Esophagus squamous epithelium (tissue), 5 donors: ENCODE measurements around the gene ACACA. TPM values are rescaled to one million over a fixed set of nuclear protein-coding genes. Genes with fewer than 3 reads are reported as not detected.
A peak's percentile ranks its signal among the peaks of the same experiment; 100 is the strongest.

Experiments used
- DNase-seq: peaks from one replicate; lab custom pipeline; 2025; lab: John Stamatoyannopoulos, UW
- H3K27ac ChIP-seq, 4 donors: fragments of 200-600 bp; sonication (generic); one replicate each; pipeline ENCODE4 v1.5.1; 2016 to 2019; ENCODE audit warnings: mild to moderate bottlenecking in 1 of 4
- H3K27me3 ChIP-seq, 4 donors: fragments of 200-600 bp; sonication (generic); 1 replicate in 3 of 4; 2 replicates in 1 of 4; pipeline versions ENCODE4 v1.5.1 to v1.6.0; 2017 to 2021; ENCODE audit warnings: antibody characterized with exemption in 1 of 4
- H3K36me3 ChIP-seq, 3 donors: fragments of 200-600 bp; sonication (generic); one replicate each; pipeline ENCODE4 v1.5.1; 2016 to 2019
- H3K4me1 ChIP-seq, 3 donors: fragments of 200-600 bp; sonication (generic); one replicate each; pipeline ENCODE4 v1.5.1; 2017 to 2019
- H3K4me3 ChIP-seq, 4 donors: fragments of 200-600 bp; sonication (generic); 1 replicate in 3 of 4; 2 replicates in 1 of 4; pipeline ENCODE4 v1.5.1; 2016 to 2019; ENCODE audit warnings: mild to moderate bottlenecking in 2 of 4, moderate library complexity in 1 of 4
- H3K9me3 ChIP-seq, 3 donors: fragments of 200-600 bp; sonication (generic); one replicate each; pipeline ENCODE4 v1.5.1; 2016 to 2019
- CTCF ChIP-seq, 6 experiments: fragments of 450-650 bp in 4 of 6; fragments of 200-600 bp in 2 of 6; sonication (generic) in 2 of 6; IDR thresholded peaks; one replicate each; pipeline ENCODE4 v1.5.1; 2016 to 2019; ENCODE audit warnings: antibody characterized with exemption in 6 of 6, mild to moderate bottlenecking in 4 of 6, moderate library complexity in 4 of 6
- POLR2A ChIP-seq, 4 donors: fragments of 450-650 bp; IDR thresholded peaks; one replicate each; pipeline ENCODE4 v1.6.1; 2017; ENCODE audit warnings: antibody characterized with exemption in 4 of 4, mild to moderate bottlenecking in 4 of 4, moderate library complexity in 3 of 4
- WGBS, 2 donors: methylation state at CpG; one replicate each; pipeline ENCODE4 v1.1.5; 2018; 5-methylcytosine and 5-hydroxymethylcytosine counted together
- intact Hi-C: fragments of 100-400 bp; cut with DNase I; formaldehyde crosslinking; loops from one replicate; pipeline ENCODE4 v1.15.0; 2022
- total RNA-seq, 4 donors: library from RNA; depleted of rRNA; stranded (reverse); fragments of >200 nt; gene quantifications; one replicate each; pipeline ENCODE4 v1.1.0, GENCODE V29; 2016
- donor health status: DM: yes; HTN: yes; CAD: no.

The ACACA gene
- total RNA-seq, 4 donors from 2014 or later, result 34.5 to 81.0 (median 55.8) TPM

GRCh38 chr17:37440424-37440823, 33.8 kb upstream of the ACACA start:
- 91 to 94% methylated on average over 2 of the region's 2 CpGs for WGBS, 2 donors
- intact Hi-C loops, result no loop called here
- no peak for TF ChIP-seq POLR2A (IDR thresholded peaks at IDR 0.05)
- no peak for TF ChIP-seq CTCF (IDR thresholded peaks at IDR 0.05)
- Histone ChIP-seq H3K27me3 (no peaks in the 10 kb centered on the region), H3K4me1 (peaks cover 0 to 4% (median 0%) of the 10 kb centered on the region in 3 donors), H3K36me3 (peaks cover 6 to 94% (median 21%) of the 10 kb centered on the region in 3 donors), H3K9me3 (no peaks in the 10 kb centered on the region), H3K4me3 (no peak overlapping the region), H3K27ac (no peak overlapping the region)
- DNase-seq, result no peak

- no peaks in the 10 kb centered on the region for H3K27me3 ChIP-seq
- H3K9me3 ChIP-seq, result no peaks in the 10 kb centered on the region
- H3K4me3 ChIP-seq, result no peak overlapping the region
- H3K4me1 ChIP-seq, result no peaks in the 10 kb centered on the region
- TF ChIP-seq CTCF (IDR thresholded peaks at IDR 0.05) (peak in 1 of 6 experiments; percentile 19), POLR2A (IDR thresholded peaks at IDR 0.05) (no peak)
- no peak for DNase-seq
- peaks cover 6 to 89% (median 21%) of the 10 kb centered on the region in 3 donors for H3K36me3 ChIP-seq
- 69 to 76% methylated on average over 4 of the region's 4 CpGs for WGBS, 2 donors
- intact Hi-C loops, result no loop called here
- H3K27ac ChIP-seq, result no peak overlapping the region
These were observed 31.5 kb upstream of the ACACA start for GRCh38 chr17:37438141-37438540.

- no peak for DNase-seq
- whole genome bisulfite sequencing, 2 donors, result 84 to 90% methylated on average over 2 of the region's 2 CpGs
- Histone ChIP-seq H3K9me3 (no peaks in the 10 kb centered on the region), H3K27ac (no peak overlapping the region), H3K4me3 (no peak overlapping the region), H3K4me1 (peaks cover 0 to 25% (median 0%) of the 10 kb centered on the region in 3 donors), H3K27me3 (no peaks in the 10 kb centered on the region), H3K36me3 (peaks cover 0 to 65% (median 3%) of the 10 kb centered on the region in 3 donors)
- TF ChIP-seq CTCF (IDR thresholded peaks at IDR 0.05) (no peak), POLR2A (IDR thresholded peaks at IDR 0.05) (no peak)
- intact Hi-C loops, result no loop called here
These were observed 26.0 kb upstream of the ACACA start for GRCh38 chr17:37432671-37433070.

GRCh38 chr17:37430051-37430627, 23.5 kb upstream of the ACACA start:
- H3K27ac ChIP-seq, result peak overlapping the region; percentile 63 to 89 (median 82)
- peaks cover 2 to 71% (median 8%) of the 10 kb centered on the region in 3 donors for H3K36me3 ChIP-seq
- 20 to 24% methylated on average over 1 of the region's 1 CpG for WGBS, 2 donors

More at GRCh38 chr17:37430051-37430627, 23.5 kb upstream of the ACACA start:
- DNase-seq, result no peak
- H3K27me3 ChIP-seq, result no peaks in the 10 kb centered on the region
- H3K4me3 ChIP-seq, result no peak overlapping the region
- intact Hi-C loops, result no loop called here
- TF ChIP-seq POLR2A (IDR thresholded peaks at IDR 0.05) (no peak), CTCF (IDR thresholded peaks at IDR 0.05) (no peak)
- H3K4me1 ChIP-seq, result peaks cover 0 to 25% (median 0%) of the 10 kb centered on the region in 3 donors
- no peaks in the 10 kb centered on the region for H3K9me3 ChIP-seq
